ENCODE data around the gene ADCYAP1R1. TPM values are rescaled to one million over a fixed set of nuclear protein-coding genes. Genes with fewer than 3 reads are reported as not detected.

Gene ADCYAP1R1
- total and polyA plus RNA-seq, 12 donors: 0.22 to 25.0 (median 1.5) TPM

GRCh38 chr7:31137234-31137633 lies 85.1 kb downstream of the ADCYAP1R1 start:
- Histone ChIP-seq H3K27me3 (no peaks in the 10 kb centered on the region), H3K4me3 (no peak overlapping the region), H3K27ac (no peak overlapping the region), H3K4me1 (replicated peaks in 1 of 2) (no peaks in the 10 kb centered on the region), H3K9me3 (replicated peaks in 1 of 3) (no peaks in the 10 kb centered on the region), H3K36me3 (replicated peaks in 1 of 2) (no peaks in the 10 kb centered on the region)
- WGBS, 4 donors: 82 to 87% (median 82%) methylated on average over 7 of the region's 7 CpGs
- DNase-seq: no peak
- TF ChIP-seq POLR2A (IDR thresholded peaks at IDR 0.05) (no peak), CTCF (IDR thresholded peaks at IDR 0.05) (no peak)
- intact Hi-C loops (cut with DNase I): loop anchor here in 1 of 2 donors (10.0 kb wide), 2 partner anchors 498 to 598 kb away; no protein-coding TSS in a partner anchor

- no peak for TF ChIP-seq CTCF (IDR thresholded peaks at IDR 0.05)
- no peak for TF ChIP-seq POLR2A (IDR thresholded peaks at IDR 0.05)
- Histone ChIP-seq H3K4me1 (replicated peaks in 1 of 2) (no peaks in the 10 kb centered on the region), H3K27me3 (peaks cover 9% of the 10 kb centered on the region), H3K9me3 (replicated peaks in 1 of 3) (no peaks in the 10 kb centered on the region), H3K27ac (no peak overlapping the region), H3K4me3 (no peak overlapping the region), H3K36me3 (replicated peaks in 1 of 2) (no peaks in the 10 kb centered on the region)
- intact Hi-C loops (cut with DNase I): no loop called here
- DNase-seq: no peak
Measured at GRCh38 chr7:31145339-31145738, 93.2 kb downstream of the ADCYAP1R1 start.

GRCh38 chr7:31146030-31146429 lies 93.9 kb downstream of the ADCYAP1R1 start:
- DNase-seq: no peak
- no peak for TF ChIP-seq CTCF (IDR thresholded peaks at IDR 0.05)
- TF ChIP-seq POLR2A (IDR thresholded peaks at IDR 0.05): no peak
- Histone ChIP-seq H3K4me3 (no peak overlapping the region), H3K9me3 (replicated peaks in 1 of 3) (no peaks in the 10 kb centered on the region), H3K27me3 (peaks cover 9% of the 10 kb centered on the region), H3K36me3 (replicated peaks in 1 of 2) (no peaks in the 10 kb centered on the region), H3K27ac (no peak overlapping the region), H3K4me1 (replicated peaks in 1 of 2) (no peaks in the 10 kb centered on the region)
- WGBS, 4 donors: 27 to 36% (median 35%) methylated on average over 1 of the region's 1 CpG
- intact Hi-C loops (cut with DNase I): no loop called here

- TF ChIP-seq CTCF (IDR thresholded peaks at IDR 0.05) (no peak), POLR2A (IDR thresholded peaks at IDR 0.05) (no peak)
- no peaks in the 10 kb centered on the region for H3K9me3 ChIP-seq (replicated peaks in 1 of 3)
- no peaks in the 10 kb centered on the region for H3K4me1 ChIP-seq (replicated peaks in 1 of 2)
- WGBS, 4 donors: 75 to 92% (median 84%) methylated on average over 3 to 4 of the region's 4 CpGs
- H3K4me3 ChIP-seq: no peak overlapping the region
- peaks cover 9% of the 10 kb centered on the region for H3K27me3 ChIP-seq
- no peak for DNase-seq
- no peak overlapping the region for H3K27ac ChIP-seq
- H3K36me3 ChIP-seq (replicated peaks in 1 of 2): no peaks in the 10 kb centered on the region
- intact Hi-C loops (cut with DNase I): no loop called here
Measured at GRCh38 chr7:31146538-31146937, 94.4 kb downstream of the ADCYAP1R1 start.

Data from adrenal gland (tissue), 12 donors.